ENCODE data around the gene BNC2.

Gene BNC2

GRCh38 chr9:16425562-16426231 is 444.8 kb downstream of the BNC2 start:
- no peak for DNase-seq (ENCODE audit: low read depth in 2 of 2, low spot score in 1 of 2)

- no peak for DNase-seq (ENCODE audit: low read depth in 2 of 2, low spot score in 1 of 2)
Measured at GRCh38 chr9:16422114-16422513, 448.4 kb downstream of the BNC2 start.

GRCh38 chr9:16421532-16421931 is 448.9 kb downstream of the BNC2 start:
- no peak for DNase-seq (ENCODE audit: low read depth in 2 of 2, low spot score in 1 of 2)

GRCh38 chr9:16419124-16419523 is 451.3 kb downstream of the BNC2 start:
- DNase-seq (ENCODE audit: low read depth in 2 of 2, low spot score in 1 of 2): no peak

- DNase-seq (ENCODE audit: low read depth in 2 of 2, low spot score in 1 of 2): no peak
Measured at GRCh38 chr9:16418721-16419120, 451.7 kb downstream of the BNC2 start.

- no peak for DNase-seq (ENCODE audit: low read depth in 2 of 2, low spot score in 1 of 2)
Measured at GRCh38 chr9:16417749-16418148, 452.7 kb downstream of the BNC2 start.

- DNase-seq (ENCODE audit: low read depth in 2 of 2, low spot score in 1 of 2): no peak
Measured at GRCh38 chr9:16417161-16417560, 453.3 kb downstream of the BNC2 start.

- no peak for DNase-seq (ENCODE audit: low read depth in 2 of 2, low spot score in 1 of 2)
Measured at GRCh38 chr9:16414451-16414850, 456.0 kb downstream of the BNC2 start.

GRCh38 chr9:16413509-16414016 is 456.9 kb downstream of the BNC2 start:
- DNase-seq (ENCODE audit: low read depth in 2 of 2, low spot score in 1 of 2): no peak

- DNase-seq (ENCODE audit: low read depth in 2 of 2, low spot score in 1 of 2): no peak
Measured at GRCh38 chr9:16412740-16413139, 457.7 kb downstream of the BNC2 start.

- DNase-seq (ENCODE audit: low read depth in 2 of 2, low spot score in 1 of 2): no peak
Measured at GRCh38 chr9:16411311-16411710, 459.2 kb downstream of the BNC2 start.

- no peak for DNase-seq (ENCODE audit: low read depth in 2 of 2, low spot score in 1 of 2)
Measured at GRCh38 chr9:16410601-16411280, 459.7 kb downstream of the BNC2 start.

- no peak for DNase-seq (ENCODE audit: low read depth in 2 of 2, low spot score in 1 of 2)
Measured at GRCh38 chr9:16407617-16408016, 462.9 kb downstream of the BNC2 start.

- no peak for DNase-seq (ENCODE audit: low read depth in 2 of 2, low spot score in 1 of 2)
Measured at GRCh38 chr9:16406526-16407225, 463.8 kb downstream of the BNC2 start.

GRCh38 chr9:16405421-16405820 is 465.0 kb downstream of the BNC2 start:
- DNase-seq (ENCODE audit: low read depth in 2 of 2, low spot score in 1 of 2): no peak

- no peak for DNase-seq (ENCODE audit: low read depth in 2 of 2, low spot score in 1 of 2)
Measured at GRCh38 chr9:16401701-16402100, 468.8 kb downstream of the BNC2 start.

- no peak for DNase-seq (ENCODE audit: low read depth in 2 of 2, low spot score in 1 of 2)
Measured at GRCh38 chr9:16398691-16399090, 471.8 kb downstream of the BNC2 start.

GRCh38 chr9:16396389-16396788 is 474.1 kb downstream of the BNC2 start:
- no peak for DNase-seq (ENCODE audit: low read depth in 2 of 2, low spot score in 1 of 2)

GRCh38 chr9:16391369-16391768 is 479.1 kb downstream of the BNC2 start:
- DNase-seq (ENCODE audit: low read depth in 2 of 2, low spot score in 1 of 2): no peak

GRCh38 chr9:16387382-16387781 is 483.1 kb downstream of the BNC2 start:
- DNase-seq (ENCODE audit: low read depth in 2 of 2, low spot score in 1 of 2): no peak

GRCh38 chr9:16386827-16387077 is 483.7 kb downstream of the BNC2 start:
- DNase-seq (ENCODE audit: low read depth in 2 of 2, low spot score in 1 of 2): no peak

- DNase-seq (ENCODE audit: low read depth in 2 of 2, low spot score in 1 of 2): no peak
Measured at GRCh38 chr9:16386007-16386826, 484.3 kb downstream of the BNC2 start.

Data from stimulated activated CD8-positive, alpha-beta memory T cell treated with anti-CD3 and anti-CD28 coated beads, Interleukin-4, amount 100 ng/mL, for 1 hour (primary cell).